ENCODE results near the gene TEX264.

DNA sequence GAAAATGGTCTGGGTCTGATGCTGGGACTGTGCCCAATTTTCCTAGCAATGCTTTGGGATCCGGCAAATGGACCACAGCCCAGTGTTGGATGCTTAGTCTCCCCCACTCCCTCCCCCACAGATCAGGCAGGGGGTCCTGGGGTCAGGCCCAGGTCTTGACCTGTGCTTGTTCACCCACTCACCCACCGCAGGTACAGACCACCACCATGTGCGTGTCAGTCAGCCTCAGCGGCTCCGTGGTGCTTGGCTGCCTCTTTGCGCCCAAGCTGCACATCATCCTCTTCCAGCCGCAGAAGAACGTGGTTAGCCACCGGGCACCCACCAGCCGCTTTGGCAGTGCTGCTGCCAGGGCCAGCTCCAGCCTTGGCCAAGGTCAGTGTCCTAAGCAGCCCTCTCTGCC is 46.4 kb downstream of the TEX264 start:
- TF ChIP-seq POLR2A (IDR thresholded peaks at IDR 0.05), result no peak
- TF ChIP-seq, protein P1, sequence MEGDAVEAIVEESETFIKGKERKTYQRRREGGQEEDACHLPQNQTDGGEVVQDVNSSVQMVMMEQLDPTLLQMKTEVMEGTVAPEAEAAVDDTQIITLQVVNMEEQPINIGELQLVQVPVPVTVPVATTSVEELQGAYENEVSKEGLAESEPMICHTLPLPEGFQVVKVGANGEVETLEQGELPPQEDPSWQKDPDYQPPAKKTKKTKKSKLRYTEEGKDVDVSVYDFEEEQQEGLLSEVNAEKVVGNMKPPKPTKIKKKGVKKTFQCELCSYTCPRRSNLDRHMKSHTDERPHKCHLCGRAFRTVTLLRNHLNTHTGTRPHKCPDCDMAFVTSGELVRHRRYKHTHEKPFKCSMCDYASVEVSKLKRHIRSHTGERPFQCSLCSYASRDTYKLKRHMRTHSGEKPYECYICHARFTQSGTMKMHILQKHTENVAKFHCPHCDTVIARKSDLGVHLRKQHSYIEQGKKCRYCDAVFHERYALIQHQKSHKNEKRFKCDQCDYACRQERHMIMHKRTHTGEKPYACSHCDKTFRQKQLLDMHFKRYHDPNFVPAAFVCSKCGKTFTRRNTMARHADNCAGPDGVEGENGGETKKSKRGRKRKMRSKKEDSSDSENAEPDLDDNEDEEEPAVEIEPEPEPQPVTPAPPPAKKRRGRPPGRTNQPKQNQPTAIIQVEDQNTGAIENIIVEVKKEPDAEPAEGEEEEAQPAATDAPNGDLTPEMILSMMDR (IDR thresholded peaks at IDR 0.05), result no peak
